HL-60/S4 (cell line): ENCODE data around the gene TCF25.

Experiments
- in situ Hi-C: fragments of 300-500 bp; cut with MboI; formaldehyde crosslinking; loops from 2 replicates; pipeline ENCODE4 v1.14.3; 2022; ENCODE audit warnings: low sequenced_read_pairs

TCF25 gene

DNA sequence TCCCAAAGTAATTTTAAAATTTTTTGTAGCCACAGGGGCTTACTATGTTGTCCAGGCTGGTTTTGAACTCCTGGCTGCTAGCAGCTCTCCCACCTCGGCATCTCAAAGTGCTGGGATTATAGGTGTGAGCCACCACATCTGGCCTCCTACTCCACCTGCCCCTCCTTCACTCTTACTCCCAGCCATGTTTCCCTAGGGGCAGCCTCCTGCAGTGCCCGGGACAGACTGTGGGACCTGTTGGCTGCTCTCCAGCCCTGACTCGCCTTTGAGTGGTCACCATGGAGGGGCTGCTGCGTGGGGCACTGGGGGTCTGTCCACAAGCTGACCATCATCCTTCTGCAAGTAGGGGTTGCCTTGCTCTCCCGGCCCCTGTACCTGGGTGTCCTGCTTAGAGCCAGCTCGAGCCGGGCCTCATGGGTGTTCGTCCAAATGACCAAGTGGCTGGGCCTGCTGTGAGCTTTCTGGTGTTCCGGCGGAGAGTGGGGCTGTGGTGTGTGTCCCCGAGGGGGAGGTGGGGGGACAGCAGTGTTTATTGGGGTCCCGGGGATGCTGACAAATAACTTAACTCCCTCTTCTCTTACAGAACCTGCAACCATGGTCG is 28.6 kb upstream of the TCF25 start:
- in situ Hi-C loops, result no loop called here

- in situ Hi-C loops, result no loop called here
Observed at GRCh38 chr16:89845417-89845816, 28.0 kb upstream of the TCF25 start.

DNA sequence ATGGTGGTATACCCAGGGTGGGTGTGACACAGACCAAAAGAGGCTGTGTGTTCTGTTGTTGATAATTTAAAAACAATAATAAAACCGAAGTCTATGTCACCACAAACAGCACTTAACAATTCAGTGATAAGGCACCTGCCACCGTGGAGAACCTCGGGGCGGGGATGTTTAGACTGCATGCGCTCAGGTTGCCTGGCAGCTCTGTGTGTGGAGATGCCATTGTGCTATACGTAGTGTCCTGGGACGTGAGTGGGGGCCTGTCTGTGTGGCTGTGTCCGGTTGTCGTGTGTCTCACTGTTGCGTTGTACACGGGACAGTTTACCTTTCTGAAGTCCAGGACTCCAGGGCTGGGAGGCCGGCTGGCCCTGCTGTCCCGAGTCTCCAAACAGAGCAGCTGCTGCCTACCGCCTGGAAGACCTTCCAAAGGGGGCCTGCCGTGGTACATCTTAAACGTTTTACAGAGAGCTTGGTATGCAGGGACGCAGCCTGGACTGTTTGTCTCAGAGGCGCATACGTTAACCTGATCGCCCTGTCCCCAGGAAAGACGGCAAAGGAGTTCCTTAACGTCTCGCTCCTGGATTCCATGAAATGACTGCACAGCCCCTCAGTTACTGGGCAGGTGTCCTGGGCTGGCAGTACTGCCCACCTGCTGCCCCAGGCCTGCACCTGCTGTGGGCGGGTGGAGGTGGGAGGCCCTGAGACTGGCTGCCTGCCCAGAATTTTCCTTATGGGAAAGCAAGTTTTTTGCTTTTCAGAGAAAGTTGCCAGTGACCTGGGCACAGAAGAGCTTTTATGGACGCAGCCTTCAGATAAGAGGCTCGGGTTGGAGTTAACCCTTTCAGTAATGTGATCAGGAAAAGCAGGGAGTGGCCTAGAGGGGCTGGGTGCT is 26.1 kb upstream of the TCF25 start:
- in situ Hi-C loops, result no loop called here

GRCh38 chr16:89847940-89848297 is 25.5 kb upstream of the TCF25 start:
- in situ Hi-C loops, result no loop called here

GRCh38 chr16:89848974-89849373 is 24.4 kb upstream of the TCF25 start:
- in situ Hi-C loops, result no loop called here

DNA sequence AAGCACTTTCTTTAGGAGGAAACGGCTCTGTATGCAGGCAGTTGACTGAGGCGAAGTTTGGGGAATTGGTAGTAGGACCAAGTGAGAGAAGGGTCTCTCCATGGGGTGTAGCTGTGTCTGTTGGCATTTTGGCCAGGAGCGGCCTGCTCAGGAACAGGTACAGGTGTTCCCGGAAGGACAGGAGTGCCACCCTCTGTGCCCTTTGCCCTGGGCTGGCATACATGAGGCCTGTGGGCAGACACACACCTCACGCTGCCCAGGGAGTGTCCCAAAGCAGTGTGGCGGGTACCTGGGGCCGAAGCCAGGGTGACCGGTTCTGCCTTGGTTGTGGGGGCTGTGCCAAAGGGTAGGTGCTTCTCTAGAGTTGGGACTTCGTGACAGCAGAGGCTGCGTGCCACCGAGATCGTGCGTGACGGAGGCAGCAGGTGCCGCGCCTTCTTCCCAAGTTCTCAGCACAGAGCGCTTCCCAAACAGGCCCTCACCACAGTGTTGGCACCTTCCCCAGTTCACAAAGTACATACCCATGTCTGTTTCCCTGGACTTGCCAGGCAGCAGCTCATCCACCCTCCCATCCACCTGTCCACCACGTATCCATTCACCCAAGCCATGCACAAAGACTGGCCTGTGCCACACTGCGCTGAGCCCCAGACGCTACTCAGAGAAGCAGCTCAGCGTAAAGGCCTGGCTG is 19.9 kb upstream of the TCF25 start:
- in situ Hi-C loops, result no loop called here

DNA sequence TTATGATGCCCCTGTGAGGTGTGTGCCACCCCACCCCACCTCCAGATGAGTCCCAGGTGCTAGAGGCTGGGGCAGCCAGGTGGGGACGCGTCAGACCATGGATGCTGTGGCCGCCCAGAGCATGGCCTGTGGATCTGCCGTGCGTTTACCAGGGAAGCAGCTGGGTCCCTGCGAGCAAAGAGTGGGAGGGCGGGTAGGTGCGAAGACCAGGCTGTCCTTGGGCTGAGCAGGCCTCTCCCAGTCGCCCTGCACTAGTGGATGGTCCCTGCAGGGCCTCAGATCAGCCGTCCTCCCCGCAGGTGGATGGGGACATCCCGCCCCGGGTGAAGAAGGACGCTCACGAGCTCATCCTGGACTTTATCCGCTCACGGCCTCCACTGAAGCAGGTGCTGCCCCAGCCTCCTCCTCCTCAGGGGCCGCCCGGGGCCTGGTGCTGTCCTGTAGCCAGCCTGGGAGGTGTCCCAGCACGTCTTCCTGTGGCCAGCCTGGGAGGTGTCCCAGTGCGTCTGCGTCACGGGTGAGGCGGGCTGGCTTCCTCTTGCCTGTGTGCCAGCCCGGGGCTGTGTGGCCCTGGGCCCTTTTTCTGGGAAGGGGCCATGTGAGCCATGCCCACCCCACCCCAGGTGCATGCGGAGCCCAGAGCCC is 18.0 kb upstream of the TCF25 start:
- in situ Hi-C loops, result no loop called here

DNA sequence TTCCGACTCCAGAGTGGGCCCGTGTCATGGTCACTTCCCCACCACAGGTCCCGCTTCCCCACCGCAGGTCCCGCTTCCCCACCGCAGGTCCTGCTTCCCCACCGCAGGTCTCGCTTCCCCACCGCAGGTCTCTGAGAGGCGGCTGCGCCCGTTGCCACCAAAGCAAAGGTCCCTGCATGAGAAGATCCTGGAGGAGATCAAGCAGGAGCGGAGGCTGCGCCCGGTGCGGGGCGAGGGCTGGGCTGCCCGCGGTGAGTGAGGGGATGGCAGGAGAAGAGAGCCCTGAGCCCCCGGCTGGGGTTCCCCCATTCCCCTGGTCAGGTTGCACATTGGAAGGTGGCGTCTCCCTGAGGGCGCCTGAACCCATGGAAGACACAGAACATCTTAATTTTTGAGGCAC is 17.4 kb upstream of the TCF25 start:
- in situ Hi-C loops, result no loop called here

- in situ Hi-C loops, result no loop called here
Observed at GRCh38 chr16:89858973-89859614, 14.3 kb upstream of the TCF25 start.

DNA sequence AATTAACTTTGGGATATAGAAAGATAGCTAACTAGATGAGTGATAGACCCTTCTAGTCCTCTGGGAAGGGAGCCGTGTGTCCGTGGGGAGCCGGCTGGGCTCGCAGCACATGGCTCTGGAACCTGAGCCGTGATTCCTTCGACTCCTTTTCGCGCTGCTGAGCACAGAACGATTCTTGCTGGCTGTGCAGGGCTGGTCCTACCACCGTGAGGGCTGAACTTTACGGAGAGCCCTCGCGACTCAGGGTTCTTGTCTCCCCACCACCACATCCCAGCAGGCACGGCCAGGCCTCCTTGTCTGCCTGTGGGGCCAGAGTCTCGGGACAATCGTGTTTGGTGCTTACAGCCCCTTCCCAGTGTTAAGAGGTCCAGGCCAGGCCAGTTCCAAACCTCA is 13.8 kb upstream of the TCF25 start:
- in situ Hi-C loops, result no loop called here

DNA sequence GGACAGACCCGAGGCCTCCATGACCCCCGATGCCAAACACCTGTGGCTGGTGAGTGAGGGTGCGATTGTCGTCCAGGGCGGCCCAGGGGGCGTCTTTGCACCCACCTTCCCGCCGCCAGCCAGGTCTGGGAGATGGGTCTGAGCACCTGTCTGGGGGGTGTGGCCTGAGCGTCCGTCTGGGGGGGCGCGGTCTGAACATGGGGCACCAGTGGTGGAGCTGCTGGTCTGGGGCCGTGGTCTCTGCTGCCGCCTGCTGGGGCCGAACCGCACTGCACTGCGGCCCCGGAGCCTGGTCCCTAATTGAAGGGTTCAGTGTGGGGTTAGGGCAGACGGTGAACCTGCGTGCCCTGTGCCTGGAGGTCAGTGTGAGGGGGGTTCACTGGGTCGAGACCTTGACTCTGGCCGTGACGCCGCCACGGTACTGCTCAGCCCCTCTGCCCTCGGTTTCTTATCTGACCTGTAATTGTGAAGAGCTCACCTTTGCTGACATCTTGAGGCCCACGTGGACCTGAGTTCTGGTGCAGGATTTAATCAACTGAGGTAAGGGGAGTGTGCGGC is 12.6 kb upstream of the TCF25 start:
- in situ Hi-C loops, result no loop called here

DNA sequence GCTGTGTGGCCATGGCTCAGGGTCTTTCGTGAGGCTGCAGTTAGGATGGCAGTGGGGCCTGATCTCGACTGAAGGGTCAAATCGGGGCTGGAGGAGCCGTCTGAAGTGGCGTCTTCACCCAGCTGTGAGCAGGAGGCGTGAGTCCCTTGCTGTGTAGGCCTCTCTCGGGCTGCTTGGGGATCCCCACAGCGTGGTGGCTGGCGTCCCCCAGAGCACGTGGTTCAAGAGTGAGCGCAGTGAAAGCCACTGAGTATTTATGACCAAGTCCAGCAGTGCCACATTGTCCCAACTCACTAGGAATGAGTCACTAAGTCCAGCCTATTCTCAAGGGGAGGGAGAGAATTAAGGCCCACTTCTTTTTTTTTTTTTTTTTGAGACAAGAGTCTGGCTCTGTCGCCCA is 11.7 kb upstream of the TCF25 start:
- in situ Hi-C loops, result no loop called here

DNA sequence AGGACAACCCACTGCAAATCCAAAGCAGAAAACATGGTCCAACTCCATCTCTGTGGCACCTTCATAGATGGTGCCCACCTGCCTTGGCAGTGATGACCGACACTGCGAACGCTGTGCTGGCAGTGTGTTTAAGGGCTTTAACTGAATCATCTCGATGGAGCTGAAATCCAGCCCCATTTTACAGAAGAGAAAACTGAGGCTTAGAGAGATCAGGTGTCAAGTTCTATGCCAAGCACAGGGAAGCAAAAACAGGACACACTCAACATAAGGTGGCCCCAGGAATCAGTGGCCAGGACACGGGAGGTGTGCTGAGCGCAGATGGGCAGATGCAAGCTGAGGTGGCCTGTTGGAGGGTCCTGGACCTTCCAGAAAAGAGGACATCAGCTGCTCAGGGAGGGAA is 10.7 kb upstream of the TCF25 start:
- in situ Hi-C loops, result no loop called here

GRCh38 chr16:89863741-89864526 is 9.5 kb upstream of the TCF25 start:
- in situ Hi-C loops, result no loop called here

DNA sequence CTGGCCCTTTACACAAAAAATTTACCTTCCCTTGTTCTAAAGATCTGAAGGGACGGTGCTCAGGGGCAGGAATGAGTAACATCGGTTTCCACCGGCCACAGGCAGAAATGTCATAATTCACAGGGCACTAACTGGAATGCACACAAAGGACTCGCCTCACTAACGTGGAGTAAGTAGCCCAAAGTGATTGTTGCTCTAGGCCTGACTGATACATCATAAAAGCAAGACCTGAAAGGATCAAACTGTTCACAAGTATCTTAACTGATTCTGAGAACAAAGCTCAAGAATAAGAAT is 8.9 kb upstream of the TCF25 start:
- in situ Hi-C loops, result no loop called here

GRCh38 chr16:89867918-89868317 is 5.5 kb upstream of the TCF25 start:
- in situ Hi-C loops, result no loop called here

DNA sequence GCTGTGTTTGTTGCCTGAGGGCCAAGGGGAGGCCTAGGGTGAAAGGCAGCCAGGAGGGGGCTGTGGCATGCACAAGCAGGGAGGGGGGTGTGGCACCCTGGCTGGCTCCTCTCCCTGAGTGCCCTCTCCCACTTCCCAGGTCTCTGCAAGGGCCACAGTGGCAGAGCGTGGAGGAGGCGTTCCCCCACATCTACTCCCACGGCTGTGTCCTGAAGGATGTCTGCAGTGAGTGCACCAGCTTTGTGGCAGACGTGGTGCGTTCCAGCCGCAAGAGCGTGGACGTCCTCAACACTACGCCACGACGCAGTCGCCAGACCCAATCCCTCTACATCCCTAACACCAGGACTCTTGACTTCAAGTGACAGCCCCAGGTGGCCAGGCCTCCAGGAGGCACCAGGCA is 3.5 kb upstream of the TCF25 start:
- in situ Hi-C loops, result no loop called here

DNA sequence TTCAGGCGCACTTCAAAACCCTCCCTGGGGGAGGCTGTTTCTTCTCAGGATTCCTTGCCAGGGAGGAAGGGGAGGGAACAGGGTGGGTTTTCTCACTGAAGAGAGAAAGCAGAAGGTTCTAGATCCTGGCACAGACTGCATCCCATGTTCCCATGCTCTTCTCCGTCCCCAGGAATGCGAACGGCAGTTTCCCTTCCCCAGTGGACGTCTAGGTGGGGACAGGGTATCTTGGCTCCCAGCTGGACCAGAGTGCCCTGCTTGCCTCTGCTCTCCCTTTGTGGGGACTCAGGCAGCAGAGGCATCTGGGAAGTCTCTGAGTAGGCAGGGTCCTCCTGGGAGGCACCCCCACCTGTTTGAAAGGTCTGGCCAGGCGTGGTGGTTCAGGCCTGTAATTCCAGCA is 3.0 kb upstream of the TCF25 start:
- in situ Hi-C loops, result no loop called here

DNA sequence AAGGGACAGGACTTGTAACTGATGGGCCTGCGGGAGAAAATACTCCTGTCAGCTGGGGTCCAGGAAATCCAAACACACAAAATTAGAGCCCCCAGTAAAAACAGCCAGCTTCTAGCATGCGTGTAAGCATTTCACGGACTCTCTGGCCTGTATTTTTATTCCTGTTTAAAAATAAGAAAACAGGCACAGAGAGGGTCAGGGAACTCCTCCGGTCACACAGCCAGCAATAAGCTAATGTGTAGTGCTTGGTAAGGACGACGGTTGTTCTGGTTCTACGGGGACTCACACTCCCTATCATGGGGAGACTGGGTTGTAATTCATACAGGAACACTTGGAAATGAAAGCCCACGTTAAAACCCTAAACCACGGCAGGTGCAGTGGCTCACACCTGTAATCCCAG is 1.5 kb upstream of the TCF25 start:
- in situ Hi-C loops, result no loop called here

GRCh38 chr16:89873972-89874689 is 739 bp downstream of the TCF25 start:
- in situ Hi-C loops, result no loop called here
